Naive thymus-derived CD4-positive, alpha-beta T cell (primary cell): ENCODE measurements around the gene BOD1. TPM values are rescaled to one million over a fixed set of nuclear protein-coding genes. Genes with fewer than 3 reads are reported as not detected.

Experiments
- ATAC-seq: fragments of 150-1000 bp; cut with Tn5 transposase; 2 replicates; pipeline ENCODE4 v1.10.0; 2021; ENCODE audit warnings: mild to moderate bottlenecking, moderate library complexity
- CTCF ChIA-PET: fragments of 350-600 bp; sonication (Branson Sonifier 250); formaldehyde crosslinking; loops from one replicate; lab custom pipeline; 2021; ENCODE audit warnings: antibody characterized with exemption; lab: Charles Lee
- POLR2A ChIA-PET: fragments of 350-600 bp; sonication (Branson Sonifier 250); formaldehyde crosslinking; loops from one replicate; lab custom pipeline; 2021; ENCODE audit warnings: antibody characterized with exemption, inconsistent platforms; lab: Charles Lee
- DNase-seq, 9 donors: peaks; one replicate each; pipeline versions ENCODE4 v3.0.0 to v3.0.0-alpha.2; 2020 to 2022; ENCODE audit warnings: mixed read lengths in 1 of 9
- H3K27ac ChIP-seq: one replicate; pipeline ENCODE4 v1.7.0; 2013; ENCODE audit warnings: mild to moderate bottlenecking, low read depth, low read length, moderate library complexity
- H3K27me3 ChIP-seq, 2 donors: one replicate each; pipeline ENCODE4 v1.7.0; 2013; ENCODE audit warnings: low read length in 2 of 2, mild to moderate bottlenecking in 2 of 2, moderate library complexity in 2 of 2; ENCODE audit not compliant: control insufficient read depth in 2 of 2, insufficient read depth in 2 of 2
- H3K36me3 ChIP-seq, 3 experiments: 1 replicate in 2 of 3; 2 replicates in 1 of 3; pipeline ENCODE4 v1.7.0; 2013; ENCODE audit warnings: low read length in 3 of 3, mild to moderate bottlenecking in 3 of 3, moderate library complexity in 1 of 3; ENCODE audit not compliant: insufficient read depth in 3 of 3, control insufficient read depth in 2 of 3
- H3K4me1 ChIP-seq, 2 donors: one replicate each; pipeline ENCODE4 v1.7.0; 2013; ENCODE audit warnings: low read length in 2 of 2, mild to moderate bottlenecking in 2 of 2, moderate library complexity in 1 of 2; ENCODE audit not compliant: control insufficient read depth in 2 of 2, insufficient read depth in 2 of 2
- H3K4me3 ChIP-seq: 2 replicates; pipeline ENCODE4 v1.7.0; 2013; ENCODE audit warnings: mild to moderate bottlenecking, low read length
- H3K9me3 ChIP-seq, 3 experiments: 1 replicate in 2 of 3; 2 replicates in 1 of 3; pipeline ENCODE4 v1.7.0; 2013; ENCODE audit warnings: low read length in 3 of 3; ENCODE audit not compliant: control insufficient read depth in 2 of 3
- H3K27ac Mint-ChIP-seq, 9 donors: one replicate each; pipeline ENCODE4 v1.8.0; 2020 to 2022; ENCODE audit warnings: mixed read lengths in 9 of 9, mild to moderate bottlenecking in 8 of 9, moderate library complexity in 5 of 9, inconsistent platforms in 2 of 9
- H3K27me3 Mint-ChIP-seq, 5 donors: one replicate each; pipeline ENCODE4 v1.8.0; 2021 to 2022; ENCODE audit warnings: mixed read lengths in 5 of 5, mild to moderate bottlenecking in 1 of 5
- H3K36me3 Mint-ChIP-seq, 5 donors: one replicate each; pipeline ENCODE4 v1.8.0; 2020 to 2022; ENCODE audit warnings: mixed read lengths in 5 of 5, mild to moderate bottlenecking in 3 of 5, inconsistent platforms in 1 of 5
- H3K4me1 Mint-ChIP-seq, 7 donors: one replicate each; pipeline ENCODE4 v1.8.0; 2020 to 2022; ENCODE audit warnings: mixed read lengths in 7 of 7, mild to moderate bottlenecking in 3 of 7, inconsistent platforms in 1 of 7
- H3K4me3 Mint-ChIP-seq, 10 donors: one replicate each; pipeline ENCODE4 v1.8.0; 2020 to 2022; ENCODE audit warnings: mild to moderate bottlenecking in 10 of 10, mixed read lengths in 10 of 10, moderate library complexity in 6 of 10, inconsistent platforms in 2 of 10
- H3K9me3 Mint-ChIP-seq, 11 donors: one replicate each; pipeline ENCODE4 v1.8.0; 2020 to 2022; ENCODE audit warnings: mixed read lengths in 11 of 11, mild to moderate bottlenecking in 4 of 11, inconsistent platforms in 1 of 11, moderate library complexity in 1 of 11
- intact Hi-C, 2 donors: fragments of 100-400 bp; cut with micrococcal nuclease; formaldehyde crosslinking; loops; one replicate each; pipeline ENCODE4 v1.15.1; 2023
- polyA plus RNA-seq, 2 donors: library from polyadenylated mRNA; unstranded; fragments of 300-500 nt; fragmentation: Illumina TruSeq; gene quantifications; one replicate each; pipeline ENCODE4 v1.2.3, GENCODE V29; 2021
- total RNA-seq, 6 experiments: library from RNA in 5 of 6; stranded (reverse) in 5 of 6; gene quantifications; 1 replicate in 5 of 6; 2 replicates in 1 of 6; pipeline ENCODE4 v1.2.3 and lab custom pipeline; 2021 to 2026

The BOD1 gene
- total and polyA plus RNA-seq, 7 experiments from 2014 or later: 18.1 to 50.2 (median 27.3) TPM

GRCh38 chr5:173575985-173576384, 40.5 kb downstream of the BOD1 start:
- H3K4me1 Mint-ChIP-seq: peaks cover 4 to 10% (median 6%) of the 10 kb centered on the region in 7 donors
- Histone ChIP-seq H3K9me3 (peaks cover 0 to 12% (median 0%) of the 10 kb centered on the region in 3 experiments), H3K4me3 (no peak overlapping the region), H3K27ac (no peak overlapping the region), H3K4me1 (no peaks in the 10 kb centered on the region), H3K36me3 (no peaks in the 10 kb centered on the region), H3K27me3 (peaks cover 0 to 6% of the 10 kb centered on the region in 2 donors)
- DNase-seq (no peak), ATAC-seq (no peak)
- no peak overlapping the region for H3K27ac Mint-ChIP-seq
- H3K9me3 Mint-ChIP-seq: peaks cover 4 to 32% (median 11%) of the 10 kb centered on the region in 11 donors
- H3K36me3 Mint-ChIP-seq: peaks cover 0 to 9% (median 5%) of the 10 kb centered on the region in 5 donors
- CTCF ChIA-PET: no interaction called here
- H3K27me3 Mint-ChIP-seq: peaks cover 16 to 19% (median 17%) of the 10 kb centered on the region in 5 donors
- POLR2A ChIA-PET: no interaction called here
- H3K4me3 Mint-ChIP-seq: no peak overlapping the region
- intact Hi-C loops: loop anchor here in 1 of 2 donors (10.0 kb wide), 1 partner anchor 861 kb away; no protein-coding TSS in a partner anchor

GRCh38 chr5:173574983-173575382, 41.5 kb downstream of the BOD1 start:
- ChIA-PET CTCF (no interaction called here), POLR2A (no interaction called here)
- Mint-ChIP-seq H3K4me3 (no peak overlapping the region), H3K27me3 (peaks cover 16 to 24% (median 20%) of the 10 kb centered on the region in 5 donors), H3K36me3 (peaks cover 0 to 9% (median 5%) of the 10 kb centered on the region in 5 donors), H3K9me3 (peaks cover 2 to 28% (median 9%) of the 10 kb centered on the region in 11 donors), H3K27ac (no peak overlapping the region), H3K4me1 (peaks cover 4 to 10% (median 6%) of the 10 kb centered on the region in 7 donors)
- Histone ChIP-seq H3K27ac (no peak overlapping the region), H3K9me3 (peaks cover 0 to 12% (median 0%) of the 10 kb centered on the region in 3 experiments), H3K4me3 (no peak overlapping the region), H3K4me1 (no peaks in the 10 kb centered on the region), H3K27me3 (peaks cover 0 to 6% of the 10 kb centered on the region in 2 donors), H3K36me3 (no peaks in the 10 kb centered on the region)
- intact Hi-C loops: loop anchor here in 1 of 2 donors (10.0 kb wide), 1 partner anchor 860 kb away; no protein-coding TSS in a partner anchor
- ATAC-seq: no peak
- no peak for DNase-seq

GRCh38 chr5:173573126-173573960, 43.1 kb downstream of the BOD1 start:
- no peaks in the 10 kb centered on the region for H3K4me1 ChIP-seq
- Mint-ChIP-seq H3K27me3 (peaks cover 16 to 28% (median 23%) of the 10 kb centered on the region in 5 donors), H3K27ac (no peak overlapping the region), H3K9me3 (peaks cover 0 to 15% (median 2%) of the 10 kb centered on the region in 11 donors), H3K4me3 (peak overlapping the region in 7 of 10 donors; percentile 1 to 62 (median 32)), H3K36me3 (peaks cover 0 to 2% (median 0%) of the 10 kb centered on the region in 5 donors), H3K4me1 (peaks cover 5 to 10% (median 6%) of the 10 kb centered on the region in 7 donors)
- POLR2A ChIA-PET: no interaction called here
- CTCF ChIA-PET: interaction anchor here (0.9 to 1.3 kb wide), 3 partner anchors 11 to 400 kb away, joined by 3 to 5 read pairs (median 5); no protein-coding TSS in a partner anchor
- no peak overlapping the region for H3K27ac ChIP-seq
- H3K4me3 ChIP-seq: no peak overlapping the region
- DNase-seq (peak in 8 of 9 donors; percentile 33 to 71 (median 56)), ATAC-seq (peak; percentile 83)
- intact Hi-C loops: loop anchor here (1.0 to 10.0 kb wide), 2 partner anchors 279 to 859 kb away; no protein-coding TSS in a partner anchor
- peaks cover 0 to 1% (median 0%) of the 10 kb centered on the region in 3 experiments for H3K9me3 ChIP-seq
- peaks cover 0 to 6% of the 10 kb centered on the region in 2 donors for H3K27me3 ChIP-seq
- no peaks in the 10 kb centered on the region for H3K36me3 ChIP-seq

GRCh38 chr5:173572431-173573125, 43.9 kb downstream of the BOD1 start:
- Histone ChIP-seq H3K4me1 (no peaks in the 10 kb centered on the region), H3K9me3 (no peaks in the 10 kb centered on the region), H3K27ac (no peak overlapping the region), H3K27me3 (peaks cover 0 to 6% of the 10 kb centered on the region in 2 donors), H3K36me3 (no peaks in the 10 kb centered on the region), H3K4me3 (no peak overlapping the region)
- ChIA-PET CTCF (interaction anchor here (0.6 to 1.3 kb wide), 5 partner anchors 11 to 401 kb away, joined by 3 to 5 read pairs (median 3); no protein-coding TSS in a partner anchor), POLR2A (no interaction called here)
- Mint-ChIP-seq H3K27ac (peak overlapping the region in 1 of 9 donors; percentile 72), H3K9me3 (peaks cover 0 to 15% (median 5%) of the 10 kb centered on the region in 11 donors), H3K4me3 (peak overlapping the region in 7 of 10 donors; percentile 9 to 62 (median 33)), H3K27me3 (peaks cover 16 to 30% (median 26%) of the 10 kb centered on the region in 5 donors), H3K36me3 (peaks cover 0 to 9% (median 0%) of the 10 kb centered on the region in 5 donors), H3K4me1 (peaks cover 5 to 10% (median 6%) of the 10 kb centered on the region in 7 donors)
- intact Hi-C loops: loop anchor here (1.0 to 10.0 kb wide), 2 partner anchors 278 to 858 kb away; no protein-coding TSS in a partner anchor
- ATAC-seq (no peak), DNase-seq (no peak)

DNA sequence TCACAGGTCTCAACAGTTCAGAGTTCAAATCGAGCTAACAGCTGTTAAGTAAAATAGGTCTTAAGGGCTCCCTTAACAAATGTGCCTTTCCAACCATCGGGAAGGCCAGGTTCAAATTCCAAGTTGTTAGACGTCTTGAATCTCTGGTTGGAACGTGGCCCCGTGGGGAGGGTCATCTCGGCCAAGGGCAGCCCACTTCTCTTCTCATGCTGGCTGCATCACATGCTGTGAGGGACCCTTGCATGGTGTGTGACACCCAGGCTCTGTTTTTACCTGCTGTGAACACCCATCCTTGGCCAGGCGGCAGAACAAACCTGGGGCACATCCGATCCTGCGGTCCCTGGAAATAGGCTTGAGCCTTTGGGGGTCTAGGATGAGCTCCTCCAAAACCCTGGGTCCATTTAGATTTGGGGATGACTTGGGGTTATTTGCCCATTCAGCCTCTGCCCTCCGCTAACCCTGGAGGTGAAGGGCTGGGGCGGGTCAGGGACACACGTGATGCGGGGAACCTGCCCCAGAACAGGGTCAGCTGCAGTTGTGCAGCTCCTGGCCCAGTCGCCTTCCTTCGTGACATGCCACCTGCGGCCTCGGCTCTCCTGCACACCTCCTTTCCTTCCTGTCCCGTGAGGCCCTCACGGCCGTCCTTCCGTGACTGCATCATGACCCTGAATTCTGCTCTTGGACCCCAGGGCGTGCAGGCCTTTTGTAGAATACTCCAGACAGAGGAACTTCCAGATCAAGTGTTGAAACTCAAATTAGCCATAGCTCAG, 45.9 kb downstream of the BOD1 start:
- intact Hi-C loops: loop anchor here in 1 of 2 donors (10.0 kb wide), 1 partner anchor 856 kb away; no protein-coding TSS in a partner anchor
- H3K4me1 Mint-ChIP-seq: peaks cover 5 to 10% (median 6%) of the 10 kb centered on the region in 7 donors
- no peak overlapping the region for H3K4me3 Mint-ChIP-seq
- no peak for ATAC-seq
- peaks cover 0 to 18% (median 4%) of the 10 kb centered on the region in 11 donors for H3K9me3 Mint-ChIP-seq
- Histone ChIP-seq H3K9me3 (no peaks in the 10 kb centered on the region), H3K36me3 (no peaks in the 10 kb centered on the region), H3K4me1 (no peaks in the 10 kb centered on the region), H3K4me3 (no peak overlapping the region), H3K27me3 (peaks cover 0 to 6% of the 10 kb centered on the region in 2 donors), H3K27ac (no peak overlapping the region)
- POLR2A ChIA-PET: interaction anchor here (0.7 kb wide), 1 partner anchor 992 kb away, joined by 3 read pairs; no protein-coding TSS in a partner anchor
- H3K27me3 Mint-ChIP-seq: peaks cover 16 to 40% (median 30%) of the 10 kb centered on the region in 5 donors
- CTCF ChIA-PET: interaction anchor here (1.7 kb wide), 1 partner anchor 9 kb away, joined by 6 read pairs; no protein-coding TSS in a partner anchor
- no peak overlapping the region for H3K27ac Mint-ChIP-seq
- DNase-seq: no peak
- H3K36me3 Mint-ChIP-seq: peaks cover 0 to 9% (median 0%) of the 10 kb centered on the region in 5 donors
